ENCODE data around the gene CCDC169. TPM values are rescaled to one million over a fixed set of nuclear protein-coding genes. Genes with fewer than 3 reads are reported as not detected.

The CCDC169 gene
- total RNA-seq, 2 experiments from 2014 or later, result not detected

GRCh38 chr13:36251526-36251925 lies 46.1 kb downstream of the CCDC169 start:
- Histone ChIP-seq H3K27me3 (ENCODE audit: control insufficient read depth in 1 of 2, insufficient read depth in 2 of 2, low read length in 2 of 2) (no peaks in the 10 kb centered on the region), H3K4me1 (ENCODE audit: insufficient read depth, low read length) (no peaks in the 10 kb centered on the region), H3K27ac (ENCODE audit: low read depth in 1 of 2, low read length in 2 of 2) (no peak overlapping the region), H3K36me3 (ENCODE audit: insufficient read depth, low read length) (no peaks in the 10 kb centered on the region), H3K9me3 (ENCODE audit: control insufficient read depth in 1 of 2, insufficient read depth in 1 of 2, low read length in 2 of 2) (peaks cover 0 to 5% of the 10 kb centered on the region in 2 experiments), H3K4me3 (ENCODE audit: low read length) (no peak overlapping the region)
- Mint-ChIP-seq H3K27ac (no peak overlapping the region), H3K36me3 (ENCODE audit: low read depth) (no peaks in the 10 kb centered on the region), H3K4me3 (no peak overlapping the region), H3K4me1 (ENCODE audit: low read depth) (no peaks in the 10 kb centered on the region), H3K9me3 (no peaks in the 10 kb centered on the region), H3K27me3 (peaks cover 3% of the 10 kb centered on the region)
- ATAC-seq (ENCODE audit: poor library complexity), result no peak
- no peak for DNase-seq
- intact Hi-C loops (cut with DNase I, micrococcal nuclease), result no loop called here
- no peak for TF ChIP-seq CTCF (IDR thresholded peaks at IDR 0.05)
- CTCF ChIA-PET, result no interaction called here
- POLR2A ChIA-PET, result no interaction called here

GRCh38 chr13:36251017-36251416 lies 46.6 kb downstream of the CCDC169 start:
- CTCF ChIA-PET, result interaction anchor here (1.4 kb wide), 1 partner anchor 13 kb away, joined by 3 read pairs; no protein-coding TSS in a partner anchor
- intact Hi-C loops (cut with DNase I, micrococcal nuclease), result no loop called here
- no peak for TF ChIP-seq CTCF (IDR thresholded peaks at IDR 0.05)
- Histone ChIP-seq H3K4me3 (ENCODE audit: low read length) (no peak overlapping the region), H3K9me3 (ENCODE audit: control insufficient read depth in 1 of 2, insufficient read depth in 1 of 2, low read length in 2 of 2) (peaks cover 0 to 4% of the 10 kb centered on the region in 2 experiments), H3K36me3 (ENCODE audit: insufficient read depth, low read length) (no peaks in the 10 kb centered on the region), H3K27me3 (ENCODE audit: control insufficient read depth in 1 of 2, insufficient read depth in 2 of 2, low read length in 2 of 2) (no peaks in the 10 kb centered on the region), H3K4me1 (ENCODE audit: insufficient read depth, low read length) (no peaks in the 10 kb centered on the region), H3K27ac (ENCODE audit: low read depth in 1 of 2, low read length in 2 of 2) (no peak overlapping the region)
- H3K4me1 Mint-ChIP-seq (ENCODE audit: low read depth), result no peaks in the 10 kb centered on the region
- no peak for ATAC-seq (ENCODE audit: poor library complexity)
- peaks cover 3% of the 10 kb centered on the region for H3K27me3 Mint-ChIP-seq
- POLR2A ChIA-PET, result no interaction called here
- no peak overlapping the region for H3K27ac Mint-ChIP-seq
- H3K9me3 Mint-ChIP-seq, result no peaks in the 10 kb centered on the region
- H3K36me3 Mint-ChIP-seq (ENCODE audit: low read depth), result no peaks in the 10 kb centered on the region
- DNase-seq, result no peak
- H3K4me3 Mint-ChIP-seq, result no peak overlapping the region

- Histone ChIP-seq H3K27ac (ENCODE audit: low read depth in 1 of 2, low read length in 2 of 2) (no peak overlapping the region), H3K27me3 (ENCODE audit: control insufficient read depth in 1 of 2, insufficient read depth in 2 of 2, low read length in 2 of 2) (no peaks in the 10 kb centered on the region), H3K9me3 (ENCODE audit: control insufficient read depth in 1 of 2, insufficient read depth in 1 of 2, low read length in 2 of 2) (no peaks in the 10 kb centered on the region), H3K36me3 (ENCODE audit: insufficient read depth, low read length) (no peaks in the 10 kb centered on the region), H3K4me1 (ENCODE audit: insufficient read depth, low read length) (no peaks in the 10 kb centered on the region), H3K4me3 (ENCODE audit: low read length) (no peak overlapping the region)
- DNase-seq (no peak), ATAC-seq (ENCODE audit: poor library complexity) (no peak)
- POLR2A ChIA-PET, result no interaction called here
- no peak overlapping the region for H3K27ac Mint-ChIP-seq
- H3K27me3 Mint-ChIP-seq, result peaks cover 3% of the 10 kb centered on the region
- no peaks in the 10 kb centered on the region for H3K4me1 Mint-ChIP-seq (ENCODE audit: low read depth)
- TF ChIP-seq CTCF (IDR thresholded peaks at IDR 0.05), result no peak
- CTCF ChIA-PET, result no interaction called here
- no peaks in the 10 kb centered on the region for H3K36me3 Mint-ChIP-seq (ENCODE audit: low read depth)
- intact Hi-C loops (cut with DNase I, micrococcal nuclease), result no loop called here
- no peak overlapping the region for H3K4me3 Mint-ChIP-seq
- H3K9me3 Mint-ChIP-seq, result no peaks in the 10 kb centered on the region
Measured at GRCh38 chr13:36248700-36249099, 48.9 kb downstream of the CCDC169 start.
